ENCODE measurements around the gene LHFPL3. TPM values are rescaled to one million over a fixed set of nuclear protein-coding genes. Genes with fewer than 3 reads are reported as not detected.

Gene LHFPL3
- total and polyA plus RNA-seq, 9 donors: 0.04 to 0.53 (median 0.27) TPM; not detected in 4

- DNase-seq: no peak
- H3K27ac ChIP-seq: no peak overlapping the region
- no peaks in the 10 kb centered on the region for H3K4me1 ChIP-seq (ENCODE audit: insufficient read depth)
- H3K36me3 ChIP-seq: no peaks in the 10 kb centered on the region
- 61 to 88% (median 71%) methylated on average over 4 of the region's 4 CpGs for WGBS, 3 donors
- intact Hi-C loops (cut with DNase I): no loop called here
- no peaks in the 10 kb centered on the region for H3K9me3 ChIP-seq
- TF ChIP-seq POLR2A (IDR thresholded peaks at IDR 0.05): no peak
- no peak for TF ChIP-seq CTCF (IDR thresholded peaks at IDR 0.05)
- TF ChIP-seq EP300 (IDR thresholded peaks at IDR 0.05): no peak
- no peaks in the 10 kb centered on the region for H3K27me3 ChIP-seq
- H3K4me3 ChIP-seq: no peak overlapping the region
Observed at GRCh38 chr7:104826135-104826534, 497.7 kb downstream of the LHFPL3 start.

GRCh38 chr7:104836976-104837375 lies 508.6 kb downstream of the LHFPL3 start:
- TF ChIP-seq CTCF (IDR thresholded peaks at IDR 0.05): no peak
- no peak for TF ChIP-seq EP300 (IDR thresholded peaks at IDR 0.05)
- TF ChIP-seq POLR2A (IDR thresholded peaks at IDR 0.05): no peak

GRCh38 chr7:104838537-104839299 lies 510.3 kb downstream of the LHFPL3 start:
- TF ChIP-seq CTCF (IDR thresholded peaks at IDR 0.05) (no peak), POLR2A (IDR thresholded peaks at IDR 0.05) (no peak), EP300 (IDR thresholded peaks at IDR 0.05) (no peak)
- no peaks in the 10 kb centered on the region for H3K36me3 ChIP-seq
- no peaks in the 10 kb centered on the region for H3K27me3 ChIP-seq
- intact Hi-C loops (cut with DNase I): no loop called here
- 49 to 70% (median 59%) methylated on average over 3 of the region's 3 CpGs for WGBS, 3 donors
- no peak for DNase-seq
- H3K27ac ChIP-seq: no peak overlapping the region
- no peaks in the 10 kb centered on the region for H3K4me1 ChIP-seq (ENCODE audit: insufficient read depth)
- H3K4me3 ChIP-seq: no peak overlapping the region
- H3K9me3 ChIP-seq: no peaks in the 10 kb centered on the region

More at GRCh38 chr7:104836976-104837375, 508.6 kb downstream of the LHFPL3 start:
- WGBS, 3 donors: 61 to 72% (median 67%) methylated on average over 4 of the region's 4 CpGs
- Histone ChIP-seq H3K27me3 (no peaks in the 10 kb centered on the region), H3K4me1 (ENCODE audit: insufficient read depth) (no peaks in the 10 kb centered on the region), H3K4me3 (no peak overlapping the region), H3K27ac (no peak overlapping the region), H3K9me3 (no peaks in the 10 kb centered on the region), H3K36me3 (no peaks in the 10 kb centered on the region)
- no peak for DNase-seq
- intact Hi-C loops (cut with DNase I): no loop called here

GRCh38 chr7:104839842-104840241 lies 511.4 kb downstream of the LHFPL3 start:
- no peak for TF ChIP-seq EP300 (IDR thresholded peaks at IDR 0.05)
- TF ChIP-seq CTCF (IDR thresholded peaks at IDR 0.05): no peak
- no peak for TF ChIP-seq POLR2A (IDR thresholded peaks at IDR 0.05)
- no peaks in the 10 kb centered on the region for H3K4me1 ChIP-seq (ENCODE audit: insufficient read depth)
- no peaks in the 10 kb centered on the region for H3K36me3 ChIP-seq
- no peak overlapping the region for H3K4me3 ChIP-seq
- intact Hi-C loops (cut with DNase I): no loop called here
- DNase-seq: no peak
- no peak overlapping the region for H3K27ac ChIP-seq
- H3K9me3 ChIP-seq: no peaks in the 10 kb centered on the region
- H3K27me3 ChIP-seq: no peaks in the 10 kb centered on the region
